HCT116 (cell line): ENCODE data around the gene KIF5A. TPM values are rescaled to one million over a fixed set of nuclear protein-coding genes. Genes with fewer than 3 reads are reported as not detected.

ENCODE experiments used
- ATAC-seq: fragments of 200-7000 bp; cut with Tn5 transposase; 2 replicates; pipeline ENCODE4 v1.9.1; 2020; ENCODE audit warnings: mild to moderate bottlenecking, moderate library complexity
- BruUV-seq: library from RNA; stranded (reverse); fragments of 400-500 nt; replicated peaks from 2 replicates; lab custom pipeline; 2021; lab: Mats Ljungman, UMichigan
- CTCF ChIA-PET: fragments of 300-600 bp; sonication (Branson Sonifier 250); formaldehyde crosslinking; loops from one replicate; lab custom pipeline; 2021; ENCODE audit warnings: antibody characterized with exemption; lab: Charles Lee
- POLR2A ChIA-PET: fragments of 300-600, 350-600 bp; sonication (Branson Sonifier 250); formaldehyde crosslinking; loops from one replicate; lab custom pipeline; 2021; ENCODE audit warnings: antibody characterized with exemption; lab: Charles Lee
- RAD21 ChIA-PET, 2 experiments: fragments of 300-600 bp; sonication (Branson Sonifier 250); formaldehyde crosslinking; loops; one replicate each; lab custom pipeline; 2023; ENCODE audit warnings: low total read pairs in 2 of 2; ENCODE audit not compliant: uncharacterized antibody in 2 of 2, unreplicated experiment in 2 of 2, low non-redundant PET in 1 of 2; lab: Charles Lee
- DNase-seq: peaks from one replicate; pipeline ENCODE4 v3.0.0-alpha.2; 2010; ENCODE audit warnings: low read depth, low spot score
- H2AFZ ChIP-seq: fragments of 200-600 bp; shearing (Covaris generic), sonication (generic); 2 replicates; pipeline ENCODE4 v1.6.1; 2017; ENCODE audit warnings: low read depth, mixed run types, mixed read lengths, antibody characterized with exemption, low read length; ENCODE audit not compliant: poor library complexity, severe bottlenecking
- H3K27ac ChIP-seq: 2 replicates; pipeline ENCODE4 v1.5.1; 2012; ENCODE audit warnings: low read depth, low read length
- H3K27me3 ChIP-seq: fragments of 200-600 bp; sonication (generic); 2 replicates; pipeline ENCODE4 v1.6.1; 2016; ENCODE audit warnings: mixed run types, low read length, mixed read lengths; ENCODE audit not compliant: insufficient read depth
- H3K36me3 ChIP-seq, 2 experiments: fragments of 200-500 bp in 1 of 2; fragments of 200-600 bp in 1 of 2; sonication (Bioruptor generic) in 1 of 2; sonication (generic) in 1 of 2; 2 replicates each; pipeline versions ENCODE4 v1.5.1 to v1.6.1; 2014 to 2016; ENCODE audit warnings: low read length in 2 of 2, inconsistent platforms in 1 of 2, mixed read lengths in 1 of 2, mixed run types in 1 of 2; ENCODE audit not compliant: insufficient read depth in 2 of 2, control insufficient read depth in 1 of 2
- H3K4me1 ChIP-seq, 2 experiments: fragments of 200-600 bp in 1 of 2; sonication (generic) in 1 of 2; 2 replicates each; pipeline versions ENCODE4 v1.5.1 to v1.6.1; 2012 to 2017; ENCODE audit warnings: low read length in 2 of 2, inconsistent platforms in 1 of 2, mild to moderate bottlenecking in 1 of 2, mixed read lengths in 1 of 2, mixed run types in 1 of 2, moderate library complexity in 1 of 2; ENCODE audit not compliant: insufficient read depth in 2 of 2, control insufficient read depth in 1 of 2
- H3K4me2 ChIP-seq: fragments of 200-600 bp; sonication (generic); 2 replicates; pipeline ENCODE4 v1.6.1; 2017; ENCODE audit warnings: mixed run types, low read length, mixed read lengths
- H3K4me3 ChIP-seq, 2 experiments: fragments of 200-600 bp in 1 of 2; sonication (generic) in 1 of 2; replicated peaks in 1 of 2; 2 replicates each; pipeline ENCODE4 v1.5.1; 2011 to 2016; ENCODE audit warnings: low read length in 2 of 2, control low read depth in 1 of 2, low read depth in 1 of 2, mild to moderate bottlenecking in 1 of 2, mixed read lengths in 1 of 2, mixed run types in 1 of 2
- H3K79me2 ChIP-seq: fragments of 200-600 bp; sonication (generic); 2 replicates; pipeline ENCODE4 v1.6.1; 2017; ENCODE audit warnings: mild to moderate bottlenecking, mixed run types, low read length, moderate library complexity, mixed read lengths; ENCODE audit not compliant: insufficient read depth
- H3K9ac ChIP-seq: fragments of 200-600 bp; sonication (generic); 2 replicates; pipeline ENCODE4 v1.6.1; 2016; ENCODE audit warnings: low read length, mixed read lengths
- H3K9me2 ChIP-seq: fragments of 200-600 bp; sonication (generic), shearing (Covaris generic); 2 replicates; pipeline ENCODE4 v1.6.1; 2017; ENCODE audit warnings: mixed run types, mild to moderate bottlenecking, moderate library complexity; ENCODE audit not compliant: insufficient read depth
- H3K9me3 ChIP-seq, 2 experiments: fragments of 200-500 bp in 1 of 2; fragments of 200-600 bp in 1 of 2; sonication (Bioruptor generic) in 1 of 2; sonication (generic) in 1 of 2; 2 replicates each; pipeline ENCODE4 v1.6.1; 2014 to 2017; ENCODE audit warnings: low read length in 2 of 2, mixed read lengths in 2 of 2, inconsistent platforms in 1 of 2, low read depth in 1 of 2, mild to moderate bottlenecking in 1 of 2, mixed run types in 1 of 2, moderate library complexity in 1 of 2; ENCODE audit not compliant: control insufficient read depth in 1 of 2, insufficient read depth in 1 of 2
- H4K20me1 ChIP-seq: fragments of 200-600 bp; sonication (generic), shearing (Covaris generic); 2 replicates; pipeline ENCODE4 v1.6.1; 2017; ENCODE audit warnings: mixed run types, mild to moderate bottlenecking, moderate library complexity; ENCODE audit not compliant: insufficient read depth
- CBX3 ChIP-seq: IDR thresholded peaks from 2 replicates; pipeline ENCODE4 v1.6.1; 2012; ENCODE audit warnings: low read depth
- ELF1 ChIP-seq: IDR thresholded peaks from 2 replicates; pipeline ENCODE4 v1.6.1; 2012; ENCODE audit warnings: low read depth, borderline replicate concordance
- EZH2 ChIP-seq: fragments of 200-600 bp; sonication (generic); IDR thresholded peaks from 2 replicates; pipeline ENCODE4 v1.6.1; 2017; ENCODE audit warnings: antibody characterized with exemption, mixed run types
- EZH2phosphoT487 ChIP-seq: fragments of 200-600 bp; IDR thresholded peaks from 2 replicates; pipeline ENCODE4 v1.6.1; 2018; ENCODE audit warnings: antibody characterized with exemption, borderline replicate concordance
- JUND ChIP-seq: IDR thresholded peaks from 2 replicates; pipeline ENCODE4 v1.6.1; 2012
- POLR2A ChIP-seq: IDR thresholded peaks from 2 replicates; pipeline ENCODE4 v1.7.0; 2011; ENCODE audit warnings: borderline replicate concordance; ENCODE audit not compliant: insufficient read depth, insufficient read length; ENCODE audit errors: extremely low read depth
- RAD21 ChIP-seq: IDR thresholded peaks from 2 replicates; pipeline ENCODE4 v1.6.1; 2012; ENCODE audit warnings: low read depth, mild to moderate bottlenecking
- SIN3A ChIP-seq: IDR thresholded peaks from 2 replicates; pipeline ENCODE4 v1.6.1; 2012; ENCODE audit warnings: low read depth
- SP1 ChIP-seq: IDR thresholded peaks from 2 replicates; pipeline ENCODE4 v1.6.1; 2012; ENCODE audit warnings: low read depth
- SRF ChIP-seq: IDR thresholded peaks from 2 replicates; pipeline ENCODE4 v1.6.1; 2012; ENCODE audit warnings: low read depth
- TCF7L2 ChIP-seq: IDR thresholded peaks from 2 replicates; pipeline ENCODE4 v1.7.0; 2011; ENCODE audit warnings: borderline replicate concordance, inconsistent platforms; ENCODE audit not compliant: insufficient read depth, insufficient read length; ENCODE audit errors: extremely low read depth
- ZFX ChIP-seq: fragments of 450-650 bp; IDR thresholded peaks from 2 replicates; pipeline ENCODE4 v1.6.1; 2017
- ZNF274 ChIP-seq: fragments of 200-500 bp; sonication (Bioruptor generic); IDR thresholded peaks from 2 replicates; pipeline ENCODE4 v1.6.1; 2014; ENCODE audit warnings: mild to moderate bottlenecking, low read depth, low read length, inconsistent platforms
- intact Hi-C: fragments of 100-400 bp; cut with micrococcal nuclease; formaldehyde crosslinking; loops from 2 replicates; pipeline ENCODE4 v1.10.0; 2022
- total RNA-seq: library from RNA; stranded (reverse); gene quantifications from one replicate; pipeline ENCODE4 v1.2.1, GENCODE V29; 2021; ENCODE audit not compliant: unreplicated experiment
- TF ChIP-seq, protein P1 (sequence below): IDR thresholded peaks from 2 replicates; pipeline ENCODE4 v1.6.1; 2012
- TF ChIP-seq, protein P2 (sequence below): IDR thresholded peaks from 2 replicates; pipeline ENCODE4 v1.6.1; 2012; ENCODE audit warnings: low read depth
- TF ChIP-seq, protein P3 (sequence below): IDR thresholded peaks from 2 replicates; pipeline ENCODE4 v1.6.1; 2012

The KIF5A gene
- total RNA-seq, 1 experiment from 2014 or later: 5.2 TPM

DNA sequence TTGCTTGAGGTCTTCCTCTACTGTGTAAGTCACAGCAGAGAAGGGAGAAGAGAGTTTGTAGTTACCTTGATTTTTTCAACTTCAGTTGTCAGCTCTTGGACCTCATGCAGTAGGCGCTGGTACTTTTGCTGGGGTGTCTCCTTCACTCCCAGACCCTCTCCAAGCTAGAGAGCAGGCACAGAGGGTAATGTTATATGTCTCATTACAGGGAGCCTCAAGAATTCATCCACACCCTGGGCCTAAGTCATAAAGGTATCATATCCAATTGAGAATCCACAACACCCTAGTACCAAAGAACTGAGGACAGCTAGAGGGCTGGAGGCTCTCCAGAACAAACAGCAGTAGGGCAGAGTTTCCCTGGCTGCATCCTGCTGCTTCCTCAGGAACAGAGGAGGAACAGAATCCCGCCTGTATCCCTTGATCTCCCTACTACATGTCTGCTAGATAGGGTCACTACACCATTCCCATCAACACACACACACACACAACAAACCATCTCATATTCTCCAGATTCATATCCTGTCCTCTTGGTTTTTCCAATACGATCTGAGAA lies 14.8 kb upstream of the KIF5A start:
- Histone ChIP-seq H4K20me1 (no peaks in the 10 kb centered on the region), H3K9me3 (no peaks in the 10 kb centered on the region), H3K4me1 (no peaks in the 10 kb centered on the region), H3K27ac (no peak overlapping the region), H3K9ac (no peak overlapping the region), H3K27me3 (no peaks in the 10 kb centered on the region), H3K79me2 (no peaks in the 10 kb centered on the region), H3K4me2 (no peak overlapping the region), H3K4me3 (no peak overlapping the region), H2AFZ (no peak overlapping the region), H3K36me3 (peaks cover 27 to 36% of the 10 kb centered on the region in 2 experiments; a peak in 3 of 4 replicates), H3K9me2 (no peaks in the 10 kb centered on the region)
- ChIA-PET CTCF (interaction anchor here (0.6 to 1.6 kb wide), 2 partner anchors 48 to 338 kb away, joined by 3 to 4 read pairs; no protein-coding TSS in a partner anchor), RAD21 (no interaction called here), POLR2A (no interaction called here)
- DNase-seq: no peak
- no peak for ATAC-seq
- BruUV-seq: no TSS peak
- intact Hi-C loops: no loop called here
- TF ChIP-seq EZH2: no peak
- TF ChIP-seq, protein P1, sequence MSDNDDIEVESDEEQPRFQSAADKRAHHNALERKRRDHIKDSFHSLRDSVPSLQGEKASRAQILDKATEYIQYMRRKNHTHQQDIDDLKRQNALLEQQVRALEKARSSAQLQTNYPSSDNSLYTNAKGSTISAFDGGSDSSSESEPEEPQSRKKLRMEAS: no peak
- no peak for TF ChIP-seq TCF7L2
- TF ChIP-seq, protein P2, sequence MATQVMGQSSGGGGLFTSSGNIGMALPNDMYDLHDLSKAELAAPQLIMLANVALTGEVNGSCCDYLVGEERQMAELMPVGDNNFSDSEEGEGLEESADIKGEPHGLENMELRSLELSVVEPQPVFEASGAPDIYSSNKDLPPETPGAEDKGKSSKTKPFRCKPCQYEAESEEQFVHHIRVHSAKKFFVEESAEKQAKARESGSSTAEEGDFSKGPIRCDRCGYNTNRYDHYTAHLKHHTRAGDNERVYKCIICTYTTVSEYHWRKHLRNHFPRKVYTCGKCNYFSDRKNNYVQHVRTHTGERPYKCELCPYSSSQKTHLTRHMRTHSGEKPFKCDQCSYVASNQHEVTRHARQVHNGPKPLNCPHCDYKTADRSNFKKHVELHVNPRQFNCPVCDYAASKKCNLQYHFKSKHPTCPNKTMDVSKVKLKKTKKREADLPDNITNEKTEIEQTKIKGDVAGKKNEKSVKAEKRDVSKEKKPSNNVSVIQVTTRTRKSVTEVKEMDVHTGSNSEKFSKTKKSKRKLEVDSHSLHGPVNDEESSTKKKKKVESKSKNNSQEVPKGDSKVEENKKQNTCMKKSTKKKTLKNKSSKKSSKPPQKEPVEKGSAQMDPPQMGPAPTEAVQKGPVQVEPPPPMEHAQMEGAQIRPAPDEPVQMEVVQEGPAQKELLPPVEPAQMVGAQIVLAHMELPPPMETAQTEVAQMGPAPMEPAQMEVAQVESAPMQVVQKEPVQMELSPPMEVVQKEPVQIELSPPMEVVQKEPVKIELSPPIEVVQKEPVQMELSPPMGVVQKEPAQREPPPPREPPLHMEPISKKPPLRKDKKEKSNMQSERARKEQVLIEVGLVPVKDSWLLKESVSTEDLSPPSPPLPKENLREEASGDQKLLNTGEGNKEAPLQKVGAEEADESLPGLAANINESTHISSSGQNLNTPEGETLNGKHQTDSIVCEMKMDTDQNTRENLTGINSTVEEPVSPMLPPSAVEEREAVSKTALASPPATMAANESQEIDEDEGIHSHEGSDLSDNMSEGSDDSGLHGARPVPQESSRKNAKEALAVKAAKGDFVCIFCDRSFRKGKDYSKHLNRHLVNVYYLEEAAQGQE: no peak
- TF ChIP-seq CBX3: no peak
- no peak for TF ChIP-seq JUND
- TF ChIP-seq RAD21: no peak
- no peak for TF ChIP-seq SIN3A
- TF ChIP-seq, protein P3, sequence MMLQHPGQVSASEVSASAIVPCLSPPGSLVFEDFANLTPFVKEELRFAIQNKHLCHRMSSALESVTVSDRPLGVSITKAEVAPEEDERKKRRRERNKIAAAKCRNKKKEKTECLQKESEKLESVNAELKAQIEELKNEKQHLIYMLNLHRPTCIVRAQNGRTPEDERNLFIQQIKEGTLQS: no peak
- no peak for TF ChIP-seq ZFX
- TF ChIP-seq ZNF274: no peak
- TF ChIP-seq SP1: no peak
- TF ChIP-seq EZH2phosphoT487: no peak
- TF ChIP-seq POLR2A: no peak
- no peak for TF ChIP-seq ELF1
- no peak for TF ChIP-seq SRF
